ENCODE results near the gene NPAS3. TPM values are rescaled to one million over a fixed set of nuclear protein-coding genes. Genes with fewer than 3 reads are reported as not detected.

The NPAS3 gene
- total RNA-seq, 1 donor from 2014 or later, result 4.9 TPM

DNA sequence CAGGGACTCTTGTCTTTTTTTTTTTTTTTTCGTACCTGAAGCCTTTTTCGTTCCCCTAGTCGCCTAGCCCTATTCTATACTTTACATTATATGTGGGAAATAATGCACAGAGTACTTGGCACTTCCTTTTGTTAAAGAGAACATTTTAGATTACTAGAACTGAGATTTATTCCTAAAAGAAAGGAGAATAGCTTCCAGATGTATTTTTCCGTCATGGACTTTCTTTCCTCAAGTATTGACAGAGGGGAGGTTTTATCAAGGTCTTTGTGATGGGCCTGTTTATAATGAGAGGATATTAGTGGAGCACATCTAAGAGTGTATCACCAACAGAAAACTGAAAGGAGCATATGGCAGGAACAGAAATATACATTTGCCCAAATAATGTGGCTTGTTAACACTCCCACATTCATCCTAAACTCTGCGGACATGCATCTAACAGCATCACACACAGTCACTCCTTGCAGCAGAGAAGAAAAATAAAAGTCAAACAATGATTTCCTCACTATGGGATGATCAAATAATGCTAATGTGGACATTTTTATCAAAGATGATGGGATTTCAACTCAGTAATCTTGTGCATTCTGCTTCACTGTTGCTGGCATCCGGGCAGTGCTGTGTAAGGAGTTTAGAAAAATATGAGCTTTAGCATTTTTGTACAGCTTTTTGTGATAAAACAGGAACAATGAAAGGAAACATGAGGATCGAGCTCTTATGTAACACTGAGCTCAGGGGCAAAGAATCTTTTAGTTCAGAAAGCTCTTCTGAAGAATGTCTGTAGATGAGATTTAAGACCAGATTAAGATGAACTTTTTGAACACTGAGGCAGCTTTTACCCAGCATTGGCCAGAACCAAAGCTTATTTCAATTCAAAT is 829.1 kb downstream of the NPAS3 start:
- intact Hi-C loops (cut with DNase I), result no loop called here
- no peak for DNase-seq (ENCODE audit: low spot score)

DNA sequence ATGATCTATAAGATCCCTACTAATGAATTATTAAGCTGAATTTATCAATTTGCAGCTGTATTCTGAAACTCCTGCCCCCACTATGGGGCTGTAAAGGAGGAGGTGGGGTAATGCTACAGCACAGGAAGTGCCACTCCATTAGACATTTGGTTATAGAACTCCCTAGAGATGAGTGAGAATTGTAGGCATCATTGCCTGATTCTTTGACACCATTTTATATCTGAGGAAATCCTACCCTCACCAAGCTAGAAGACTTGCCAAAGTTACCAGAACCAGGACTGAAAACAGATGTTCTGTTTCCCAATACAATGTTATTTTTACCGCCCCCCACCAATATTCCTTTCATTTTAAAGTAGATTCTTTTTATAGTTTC is 829.8 kb downstream of the NPAS3 start:
- intact Hi-C loops (cut with DNase I), result no loop called here
- DNase-seq (ENCODE audit: low spot score), result no peak

DNA sequence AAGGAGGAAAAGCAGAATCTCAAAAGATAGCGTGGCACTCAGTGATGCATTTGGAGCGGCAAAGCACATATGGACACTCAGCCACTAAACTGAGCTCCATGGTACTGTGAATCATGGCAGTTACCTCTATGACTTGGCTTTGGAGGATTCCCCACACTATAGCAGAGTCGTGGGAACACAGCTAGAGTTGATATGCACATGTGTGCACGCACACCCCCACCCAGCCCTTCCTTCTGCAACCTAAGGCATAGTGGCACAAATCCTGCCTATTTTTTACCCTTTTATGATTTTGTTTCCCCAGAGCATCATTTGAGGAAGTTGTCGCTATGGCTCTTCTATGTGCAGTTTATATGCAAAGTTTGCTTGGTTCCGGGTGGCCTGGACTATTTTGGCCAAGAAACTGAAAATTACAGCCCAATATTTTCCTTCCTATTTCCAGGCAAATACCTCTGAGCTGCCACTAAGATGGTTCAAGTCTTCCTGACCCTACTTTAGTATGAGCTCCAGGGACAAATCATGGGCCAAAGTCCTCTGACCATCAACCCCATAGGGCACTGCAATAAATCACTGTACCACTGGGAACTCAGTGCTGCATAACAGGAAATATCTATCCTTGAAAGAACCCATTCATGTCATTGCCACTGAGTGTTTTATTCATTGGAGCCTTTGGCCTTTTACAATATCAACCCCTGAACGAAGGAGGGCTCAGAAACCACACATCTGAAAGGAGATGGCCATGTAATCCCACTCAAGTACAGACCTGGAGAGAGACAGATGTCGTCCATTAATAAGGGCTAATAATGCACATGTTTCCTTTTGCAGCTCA is 834.7 kb downstream of the NPAS3 start:
- no peak for DNase-seq (ENCODE audit: low spot score)
- intact Hi-C loops (cut with DNase I), result no loop called here

DNA sequence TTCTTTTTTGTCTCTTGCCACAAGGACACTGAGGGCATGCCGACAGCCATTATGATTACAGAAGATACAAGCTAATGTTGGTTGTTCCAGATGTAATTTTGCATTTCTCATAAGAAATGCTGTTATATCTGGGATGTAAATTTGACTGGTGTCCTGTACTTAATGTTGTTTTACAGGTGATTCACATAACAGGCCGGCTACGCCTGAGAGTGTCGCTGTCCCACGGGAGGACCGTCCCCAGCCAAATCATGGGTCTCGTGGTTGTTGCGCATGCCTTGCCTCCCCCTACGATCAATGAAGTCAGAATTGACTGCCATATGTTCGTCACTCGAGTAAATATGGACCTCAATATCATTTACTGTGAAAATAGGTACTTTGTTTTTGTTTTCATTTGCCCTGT is 835.5 kb downstream of the NPAS3 start:
- no peak for DNase-seq (ENCODE audit: low spot score)
- intact Hi-C loops (cut with DNase I), result no loop called here

DNA sequence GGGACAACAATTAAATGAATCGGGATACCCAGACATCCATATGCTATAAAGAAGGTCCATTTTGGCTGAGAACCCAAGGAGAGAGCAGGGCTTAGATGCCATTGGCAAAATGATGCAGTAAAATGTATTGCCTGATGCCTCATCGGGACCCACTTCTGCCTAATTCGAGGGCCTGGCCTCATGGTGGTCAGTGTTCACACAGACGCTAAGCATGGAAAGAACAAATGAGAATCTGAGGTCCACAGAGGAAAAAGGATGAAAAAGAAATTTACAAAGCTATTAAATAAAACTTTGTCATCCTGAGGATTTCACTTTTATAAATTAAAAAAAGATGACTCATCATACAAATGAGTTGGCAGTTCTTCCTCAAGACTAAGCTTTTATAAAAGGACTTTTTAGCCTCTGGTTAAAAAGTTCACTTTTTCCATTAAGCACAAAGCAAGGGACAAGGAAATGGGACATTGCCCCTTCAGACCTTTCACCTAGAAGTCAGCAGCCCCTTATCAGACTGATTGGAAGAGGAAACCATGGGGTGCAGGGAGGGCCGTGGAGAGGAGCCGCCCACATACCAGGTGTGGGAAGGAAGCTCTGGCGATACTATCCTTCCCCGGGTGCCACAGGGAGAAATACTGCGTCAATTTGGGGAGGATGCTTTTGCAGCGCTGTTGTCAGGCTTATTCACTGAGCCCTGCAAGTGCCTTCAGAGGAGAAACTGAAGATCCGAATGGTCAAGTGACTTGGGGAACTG is 836.2 kb downstream of the NPAS3 start:
- intact Hi-C loops (cut with DNase I), result no loop called here
- DNase-seq (ENCODE audit: low spot score), result no peak

DNA sequence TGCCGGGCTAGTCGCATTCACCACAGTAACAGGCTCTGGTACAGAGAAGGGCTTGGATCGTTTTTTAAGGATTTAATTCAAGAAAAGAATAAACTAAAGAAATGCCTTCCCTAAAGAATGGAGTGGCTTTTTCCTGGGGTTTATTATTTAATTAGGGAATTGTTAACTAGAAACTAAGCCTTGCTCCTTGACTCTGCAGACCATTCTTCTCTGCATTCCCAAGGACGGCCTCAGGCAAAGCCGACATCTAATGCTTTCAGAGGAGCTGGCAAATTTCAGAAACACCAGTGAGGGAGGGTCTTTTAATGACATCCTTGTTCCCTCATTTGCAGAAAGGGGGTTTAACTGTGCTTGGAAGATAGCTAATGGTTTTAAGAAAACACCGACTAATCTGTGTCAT is 838.2 kb downstream of the NPAS3 start:
- intact Hi-C loops (cut with DNase I), result no loop called here
- no peak for DNase-seq (ENCODE audit: low spot score)

DNA sequence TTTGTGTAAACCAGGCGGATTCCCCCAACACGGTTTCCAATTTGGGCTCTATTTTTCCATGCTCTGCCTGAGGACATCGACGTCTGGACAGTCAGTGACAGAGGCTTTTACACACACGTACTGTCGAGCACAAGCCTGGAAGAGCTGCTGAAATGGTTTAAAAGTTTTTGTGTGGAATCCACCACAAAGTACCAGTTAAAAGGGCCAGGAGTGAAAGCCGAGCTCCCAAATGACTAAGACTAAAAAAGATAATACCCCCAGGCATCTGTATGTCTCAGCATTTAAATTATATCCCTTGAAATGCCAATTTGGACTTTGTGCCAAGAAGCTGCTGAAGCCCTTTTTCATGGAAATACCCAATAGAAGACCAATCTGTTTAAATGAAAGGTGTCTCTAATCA is 839.0 kb downstream of the NPAS3 start:
- intact Hi-C loops (cut with DNase I), result no loop called here
- no peak for DNase-seq (ENCODE audit: low spot score)

DNA sequence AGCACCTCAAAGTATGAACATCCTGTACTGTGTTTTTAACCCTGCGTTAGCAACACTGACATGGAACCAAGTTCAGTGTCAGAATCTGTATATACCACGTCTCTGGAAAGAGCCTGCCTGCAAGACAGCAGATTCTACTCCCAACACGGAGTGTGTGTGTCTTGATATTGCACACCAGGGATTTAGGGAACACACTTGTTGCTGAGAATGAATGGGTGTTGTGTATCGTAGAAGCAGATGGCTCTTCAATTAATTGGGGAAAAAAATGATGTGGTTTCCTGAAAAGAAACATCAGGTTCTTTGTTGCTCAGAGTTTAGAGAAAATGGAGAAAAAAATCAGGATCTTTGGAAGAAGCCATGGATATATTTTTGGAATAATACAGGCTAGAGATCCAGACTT is 841.4 kb downstream of the NPAS3 start:
- no peak for DNase-seq (ENCODE audit: low spot score)
- intact Hi-C loops (cut with DNase I), result no loop called here

DNA sequence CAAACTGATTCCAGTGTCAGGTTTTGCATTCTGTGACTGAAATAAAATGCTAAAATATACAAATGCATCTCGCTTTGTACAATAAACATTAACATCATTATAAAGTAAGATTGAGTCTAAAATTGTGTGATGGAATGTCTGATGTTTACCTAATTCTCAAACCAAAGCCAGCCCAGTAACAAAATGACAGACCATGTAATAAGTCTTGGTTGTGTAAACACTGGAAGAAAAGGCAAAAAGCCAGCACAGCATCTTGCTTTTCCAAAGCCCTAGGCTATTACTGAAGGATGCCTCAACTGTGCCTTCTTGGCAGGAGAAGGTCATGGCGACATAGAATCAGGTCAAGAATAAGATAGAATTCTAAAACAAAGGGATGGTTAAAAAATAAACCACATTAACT is 842.6 kb downstream of the NPAS3 start:
- intact Hi-C loops (cut with DNase I), result no loop called here
- no peak for DNase-seq (ENCODE audit: low spot score)

DNA sequence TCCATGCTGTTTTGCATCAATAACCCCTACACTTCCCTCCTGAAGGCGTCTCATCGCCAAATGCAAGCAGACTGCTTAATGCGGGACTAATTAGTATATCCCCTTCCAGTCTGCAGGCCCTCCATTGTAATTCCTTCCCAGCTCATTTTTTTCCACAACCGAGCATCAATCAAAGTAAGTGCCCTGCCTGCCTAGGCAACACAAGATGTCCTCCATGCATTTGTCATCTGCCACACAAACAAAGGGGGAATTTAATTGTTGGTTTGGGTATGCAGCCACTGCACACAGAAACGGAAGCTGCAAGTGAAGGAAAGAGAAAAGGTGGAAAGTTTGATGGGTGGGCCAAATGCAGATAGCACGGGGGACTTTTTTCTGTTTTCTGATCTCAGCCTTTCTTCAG is 844.2 kb downstream of the NPAS3 start:
- DNase-seq (ENCODE audit: low spot score), result no peak
- intact Hi-C loops (cut with DNase I), result no loop called here

DNA sequence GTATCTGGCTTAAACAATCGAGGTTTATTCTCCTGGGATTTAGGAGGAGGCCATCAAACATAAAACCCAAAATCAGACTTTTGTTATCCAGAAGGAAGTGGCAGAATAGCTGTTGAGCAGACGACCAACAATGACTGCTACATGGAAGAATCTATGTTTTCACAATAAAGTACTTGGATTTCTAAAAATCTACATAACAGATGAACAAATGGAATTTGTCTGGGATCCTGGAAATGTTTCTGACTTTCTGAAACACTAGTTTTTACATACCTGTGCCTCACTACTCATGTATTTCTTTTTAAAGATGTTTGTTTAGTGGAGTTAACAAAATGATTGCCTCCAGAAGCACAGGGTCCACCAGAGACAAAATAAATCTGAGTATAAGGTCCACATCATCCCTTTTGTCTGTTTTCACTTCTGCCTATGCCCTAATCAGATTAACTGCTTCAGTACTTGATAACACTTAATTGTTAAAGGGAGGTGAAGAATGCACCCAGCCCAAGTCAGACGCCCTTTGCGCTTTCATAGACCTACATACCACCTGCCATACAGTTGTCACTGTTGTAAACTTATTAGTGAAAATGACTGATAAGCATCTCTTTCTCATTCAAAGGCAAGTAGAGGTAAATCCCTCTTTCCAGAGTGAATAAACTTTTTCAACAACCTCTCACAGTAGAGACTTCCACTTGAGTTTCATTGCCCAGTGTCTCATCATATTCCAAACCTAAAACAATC is 847.6 kb downstream of the NPAS3 start:
- intact Hi-C loops (cut with DNase I), result no loop called here
- no peak for DNase-seq (ENCODE audit: low spot score)

DNA sequence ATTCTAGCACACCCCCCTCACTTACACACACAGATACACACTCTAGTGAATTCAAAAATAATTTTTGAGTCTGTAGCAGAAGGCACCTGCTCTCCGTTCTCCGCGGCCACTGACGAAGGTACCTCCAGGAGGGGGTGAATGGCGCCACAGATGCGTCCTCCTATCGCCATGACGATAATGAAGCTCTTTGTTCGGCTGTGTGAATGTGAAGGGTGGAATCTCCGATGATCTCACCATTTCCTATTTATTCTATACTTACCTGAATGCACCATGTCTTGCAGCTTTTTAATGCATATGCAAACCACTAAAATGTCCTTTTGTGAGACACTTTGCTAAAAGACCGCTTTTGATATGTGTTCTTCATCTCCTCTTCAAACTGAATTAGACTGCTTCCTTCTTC is 849.5 kb downstream of the NPAS3 start:
- no peak for DNase-seq (ENCODE audit: low spot score)
- intact Hi-C loops (cut with DNase I), result no loop called here

DNA sequence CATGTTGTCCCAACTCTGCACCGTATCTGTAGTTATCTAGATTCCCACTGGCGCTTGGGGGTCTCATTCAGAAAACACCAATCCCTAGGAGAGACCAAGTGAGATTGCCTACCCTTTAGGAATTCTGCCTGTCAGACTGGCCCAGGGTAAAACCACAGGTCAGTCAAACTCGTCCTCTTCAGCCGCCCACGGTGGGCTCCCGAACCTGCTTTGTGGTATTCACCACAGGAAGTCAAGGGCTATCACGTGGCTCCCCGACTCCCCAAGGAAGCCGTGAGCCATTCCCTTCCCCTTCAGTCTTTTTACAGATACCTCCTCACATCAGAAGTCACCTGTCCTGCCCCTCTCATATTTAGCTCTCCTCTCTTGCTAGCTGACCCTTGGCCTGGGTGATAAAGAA is 852.3 kb downstream of the NPAS3 start:
- intact Hi-C loops (cut with DNase I), result loop anchor here (5.0 kb wide), 2 partner anchors 114 to 1214 kb away; no protein-coding TSS in a partner anchor

DNA sequence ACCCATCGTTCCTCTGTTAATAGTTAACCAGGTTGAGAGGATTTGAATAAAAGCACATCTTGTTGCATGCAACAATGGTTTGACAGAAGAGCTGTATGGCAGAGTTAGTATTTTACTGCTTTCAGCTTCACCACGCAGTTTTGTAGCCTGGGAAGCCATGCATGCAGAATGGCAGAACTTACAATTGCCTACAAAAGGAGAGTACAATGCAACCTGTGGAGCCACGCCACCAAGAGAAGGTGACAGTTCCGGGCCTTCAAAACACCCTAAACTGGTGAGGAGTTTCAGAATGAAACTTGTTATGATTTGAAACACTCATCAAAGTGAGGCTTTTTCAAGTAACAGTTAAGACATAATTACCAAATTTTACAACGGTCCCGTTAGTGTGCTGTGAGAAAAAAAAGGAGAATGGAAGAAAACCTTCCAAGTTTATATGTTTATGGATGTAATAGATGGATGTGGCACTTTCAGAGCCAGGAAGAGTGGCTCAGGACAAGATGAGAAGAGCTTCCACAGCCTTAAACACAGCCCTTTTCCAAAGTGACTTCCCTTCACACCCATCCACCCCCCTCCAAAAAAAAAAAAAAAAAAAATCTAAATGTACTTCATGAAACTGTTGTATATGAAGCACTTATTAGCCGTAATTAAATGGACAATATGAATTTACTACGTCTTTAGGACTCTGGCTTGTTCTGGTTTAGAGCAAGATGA is 853.5 kb downstream of the NPAS3 start:
- no peak for DNase-seq (ENCODE audit: low spot score)
- intact Hi-C loops (cut with DNase I), result loop anchor here (5.0 kb wide), 2 partner anchors 115 to 1215 kb away; no protein-coding TSS in a partner anchor

More for the DNA sequence above, 852.3 kb downstream of the NPAS3 start:
- DNase-seq (ENCODE audit: low spot score), result no peak

DNA sequence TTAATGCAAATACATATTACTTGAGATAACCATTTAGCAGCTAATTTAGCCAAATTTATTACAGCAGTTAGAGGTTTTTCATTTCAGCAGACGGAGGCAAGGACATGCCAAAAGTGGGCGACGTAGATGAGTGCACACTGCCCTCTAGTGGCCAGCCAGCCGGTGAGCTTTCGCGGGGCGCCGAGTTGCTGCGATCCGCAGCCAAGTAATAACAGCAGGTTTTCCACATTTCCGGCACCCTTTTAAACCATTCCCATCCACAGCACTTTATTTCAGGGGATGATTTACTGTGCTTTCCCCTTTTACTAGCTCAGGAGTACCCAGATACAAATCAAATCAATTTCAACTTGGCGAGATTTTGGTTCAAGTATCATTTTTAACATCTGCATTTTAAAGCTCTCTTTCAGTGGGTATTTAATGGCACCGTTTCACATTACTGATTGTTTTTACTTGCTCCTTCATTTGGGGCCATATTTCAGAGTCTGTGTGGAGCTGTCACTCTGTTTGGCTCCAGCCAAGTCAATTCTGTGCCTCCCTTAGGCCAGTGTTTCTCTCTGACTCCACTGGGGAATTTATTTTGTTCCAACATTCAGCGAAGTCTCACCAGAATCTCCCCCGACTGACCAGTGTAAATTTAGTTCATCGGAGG is 854.2 kb downstream of the NPAS3 start:
- DNase-seq (ENCODE audit: low spot score), result peak; percentile 84
- intact Hi-C loops (cut with DNase I), result loop anchor here (5.0 kb wide), 2 partner anchors 116 to 1216 kb away; no protein-coding TSS in a partner anchor

DNA sequence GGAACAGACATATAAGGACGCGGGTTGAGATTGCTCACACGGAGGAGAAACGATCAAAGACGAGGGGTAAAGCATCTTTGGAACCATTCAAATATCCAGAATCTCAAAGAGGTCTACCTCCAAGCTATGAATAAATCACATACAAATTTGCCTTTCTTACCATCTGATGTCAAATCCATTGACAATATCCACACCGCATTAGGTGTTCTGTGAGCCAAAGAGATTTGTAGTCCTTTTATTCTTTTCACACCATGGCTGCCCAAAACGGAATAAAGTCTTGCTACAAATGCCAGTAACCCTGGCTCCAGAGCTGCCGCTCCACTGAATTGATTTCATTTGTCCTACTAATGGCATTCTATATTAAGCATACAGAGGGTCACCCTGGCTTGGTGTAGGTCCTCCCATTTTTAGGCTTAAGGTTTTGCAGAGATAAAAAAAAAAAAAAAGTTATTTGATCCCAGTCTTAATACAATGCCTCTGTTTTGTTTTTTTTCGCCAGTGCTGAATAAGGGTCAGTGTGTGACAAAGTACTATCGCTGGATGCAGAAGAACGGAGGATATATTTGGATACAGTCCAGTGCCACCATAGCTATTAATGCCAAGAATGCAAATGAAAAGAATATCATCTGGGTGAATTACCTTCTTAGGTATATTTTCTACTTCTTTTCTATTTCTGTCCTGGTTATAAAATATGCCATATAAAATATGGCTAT is 854.9 kb downstream of the NPAS3 start:
- intact Hi-C loops (cut with DNase I), result loop anchor here (5.0 kb wide), 2 partner anchors 116 to 1216 kb away; no protein-coding TSS in a partner anchor
- DNase-seq (ENCODE audit: low spot score), result no peak

DNA sequence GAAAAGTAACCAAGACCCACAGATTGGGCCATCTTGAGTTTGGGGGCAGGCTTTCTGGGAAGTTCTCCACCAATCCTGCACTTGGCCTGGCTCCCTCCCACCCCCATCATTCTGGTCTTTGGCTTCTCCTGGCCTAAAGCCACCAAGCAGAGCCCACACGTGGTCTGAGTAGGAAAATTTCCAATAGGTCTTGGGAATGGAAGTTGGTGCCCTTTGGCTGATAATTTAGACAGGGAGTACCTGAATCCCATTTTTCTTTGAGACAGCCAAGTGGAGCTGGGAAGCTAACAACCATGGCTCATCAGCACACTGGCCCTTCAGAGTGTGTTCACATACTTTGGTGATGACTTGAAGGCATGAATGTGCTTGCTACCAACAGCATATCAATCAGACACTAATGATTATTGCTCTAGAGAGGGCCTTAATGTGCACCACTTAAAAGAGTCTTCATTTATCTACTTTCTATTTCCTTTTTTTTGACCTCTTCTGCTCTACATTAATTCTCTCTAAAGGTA is 856.2 kb downstream of the NPAS3 start:
- intact Hi-C loops (cut with DNase I), result loop anchor here (5.0 kb wide), 2 partner anchors 118 to 1218 kb away; no protein-coding TSS in a partner anchor
- DNase-seq (ENCODE audit: low spot score), result no peak
